SK-N-SH (cell line): ENCODE measurements around the gene STON1.

ENCODE experiments used
- CHD2 ChIP-seq: fragments of 150-350 bp; IDR thresholded peaks from 2 replicates; pipeline ENCODE4 v1.6.1; 2018; ENCODE audit warnings: low read length; ENCODE audit not compliant: partially characterized antibody
- EP300 ChIP-seq, 2 experiments: IDR thresholded peaks; 2 replicates each; pipeline versions ENCODE4 v1.4.0 to v1.6.1; 2012; ENCODE audit warnings: borderline replicate concordance in 1 of 2, low read depth in 1 of 2, low read length in 1 of 2
- FOXJ3 ChIP-seq: sonication (generic); formaldehyde crosslinking; IDR thresholded peaks from 2 replicates; pipeline ENCODE4 v1.5.1; 2020; ENCODE audit warnings: mild to moderate bottlenecking, missing genetic modification reagents
- POLR2AphosphoS5 ChIP-seq: IDR thresholded peaks from 2 replicates; pipeline ENCODE4 v1.6.1; 2012; ENCODE audit warnings: low read depth, low read length
- TF ChIP-seq, protein P1 (sequence below): fragments of 200-600 bp; sonication (generic); IDR thresholded peaks from 2 replicates; pipeline ENCODE4 v1.6.1; 2017; ENCODE audit warnings: antibody characterized with exemption, mild to moderate bottlenecking, moderate library complexity
- TF ChIP-seq, protein P2 (sequence below): IDR thresholded peaks from 2 replicates; pipeline ENCODE4 v1.4.0; 2012; ENCODE audit warnings: low read depth
- TF ChIP-seq, protein P3 (sequence below): IDR thresholded peaks from 2 replicates; pipeline ENCODE4 v1.6.1; 2012; ENCODE audit warnings: mild to moderate bottlenecking, low read depth, low read length, moderate library complexity
- TF ChIP-seq, protein P4 (sequence below): IDR thresholded peaks from 2 replicates; pipeline ENCODE4 v1.4.0; 2012; ENCODE audit warnings: low read depth, borderline replicate concordance

DNA sequence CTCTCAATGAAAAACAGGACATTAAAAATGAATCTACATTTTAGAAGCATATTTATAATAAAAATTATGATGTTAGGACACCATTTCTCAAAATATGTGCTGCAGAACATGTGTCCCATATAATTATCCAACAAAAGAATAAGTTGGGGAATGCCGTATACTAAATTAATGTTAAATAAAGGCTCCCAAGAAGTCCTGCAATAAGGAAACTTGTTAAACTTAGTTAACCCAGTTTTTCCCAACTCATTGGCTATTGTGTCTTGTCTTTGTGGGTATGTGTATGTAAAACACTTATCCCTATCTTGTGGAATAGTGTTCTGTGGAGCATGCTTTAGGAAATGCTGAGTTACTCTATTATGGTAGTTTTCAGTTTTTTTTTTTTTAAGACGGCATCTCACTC lies 62.1 kb downstream of the STON1 start:
- TF ChIP-seq EP300 (IDR thresholded peaks at IDR 0.05; ENCODE audit: borderline replicate concordance in 1 of 2, low read depth in 1 of 2, low read length in 1 of 2) (no peak), POLR2AphosphoS5 (no peak), FOXJ3 (CRISPR knock-in tag) (no peak), CHD2 (no peak)
- TF ChIP-seq, protein P1, sequence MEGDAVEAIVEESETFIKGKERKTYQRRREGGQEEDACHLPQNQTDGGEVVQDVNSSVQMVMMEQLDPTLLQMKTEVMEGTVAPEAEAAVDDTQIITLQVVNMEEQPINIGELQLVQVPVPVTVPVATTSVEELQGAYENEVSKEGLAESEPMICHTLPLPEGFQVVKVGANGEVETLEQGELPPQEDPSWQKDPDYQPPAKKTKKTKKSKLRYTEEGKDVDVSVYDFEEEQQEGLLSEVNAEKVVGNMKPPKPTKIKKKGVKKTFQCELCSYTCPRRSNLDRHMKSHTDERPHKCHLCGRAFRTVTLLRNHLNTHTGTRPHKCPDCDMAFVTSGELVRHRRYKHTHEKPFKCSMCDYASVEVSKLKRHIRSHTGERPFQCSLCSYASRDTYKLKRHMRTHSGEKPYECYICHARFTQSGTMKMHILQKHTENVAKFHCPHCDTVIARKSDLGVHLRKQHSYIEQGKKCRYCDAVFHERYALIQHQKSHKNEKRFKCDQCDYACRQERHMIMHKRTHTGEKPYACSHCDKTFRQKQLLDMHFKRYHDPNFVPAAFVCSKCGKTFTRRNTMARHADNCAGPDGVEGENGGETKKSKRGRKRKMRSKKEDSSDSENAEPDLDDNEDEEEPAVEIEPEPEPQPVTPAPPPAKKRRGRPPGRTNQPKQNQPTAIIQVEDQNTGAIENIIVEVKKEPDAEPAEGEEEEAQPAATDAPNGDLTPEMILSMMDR, result no peak
- TF ChIP-seq, protein P2, sequence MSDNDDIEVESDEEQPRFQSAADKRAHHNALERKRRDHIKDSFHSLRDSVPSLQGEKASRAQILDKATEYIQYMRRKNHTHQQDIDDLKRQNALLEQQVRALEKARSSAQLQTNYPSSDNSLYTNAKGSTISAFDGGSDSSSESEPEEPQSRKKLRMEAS, result no peak
- TF ChIP-seq, protein P3, sequence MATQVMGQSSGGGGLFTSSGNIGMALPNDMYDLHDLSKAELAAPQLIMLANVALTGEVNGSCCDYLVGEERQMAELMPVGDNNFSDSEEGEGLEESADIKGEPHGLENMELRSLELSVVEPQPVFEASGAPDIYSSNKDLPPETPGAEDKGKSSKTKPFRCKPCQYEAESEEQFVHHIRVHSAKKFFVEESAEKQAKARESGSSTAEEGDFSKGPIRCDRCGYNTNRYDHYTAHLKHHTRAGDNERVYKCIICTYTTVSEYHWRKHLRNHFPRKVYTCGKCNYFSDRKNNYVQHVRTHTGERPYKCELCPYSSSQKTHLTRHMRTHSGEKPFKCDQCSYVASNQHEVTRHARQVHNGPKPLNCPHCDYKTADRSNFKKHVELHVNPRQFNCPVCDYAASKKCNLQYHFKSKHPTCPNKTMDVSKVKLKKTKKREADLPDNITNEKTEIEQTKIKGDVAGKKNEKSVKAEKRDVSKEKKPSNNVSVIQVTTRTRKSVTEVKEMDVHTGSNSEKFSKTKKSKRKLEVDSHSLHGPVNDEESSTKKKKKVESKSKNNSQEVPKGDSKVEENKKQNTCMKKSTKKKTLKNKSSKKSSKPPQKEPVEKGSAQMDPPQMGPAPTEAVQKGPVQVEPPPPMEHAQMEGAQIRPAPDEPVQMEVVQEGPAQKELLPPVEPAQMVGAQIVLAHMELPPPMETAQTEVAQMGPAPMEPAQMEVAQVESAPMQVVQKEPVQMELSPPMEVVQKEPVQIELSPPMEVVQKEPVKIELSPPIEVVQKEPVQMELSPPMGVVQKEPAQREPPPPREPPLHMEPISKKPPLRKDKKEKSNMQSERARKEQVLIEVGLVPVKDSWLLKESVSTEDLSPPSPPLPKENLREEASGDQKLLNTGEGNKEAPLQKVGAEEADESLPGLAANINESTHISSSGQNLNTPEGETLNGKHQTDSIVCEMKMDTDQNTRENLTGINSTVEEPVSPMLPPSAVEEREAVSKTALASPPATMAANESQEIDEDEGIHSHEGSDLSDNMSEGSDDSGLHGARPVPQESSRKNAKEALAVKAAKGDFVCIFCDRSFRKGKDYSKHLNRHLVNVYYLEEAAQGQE, result no peak
- TF ChIP-seq, protein P4, sequence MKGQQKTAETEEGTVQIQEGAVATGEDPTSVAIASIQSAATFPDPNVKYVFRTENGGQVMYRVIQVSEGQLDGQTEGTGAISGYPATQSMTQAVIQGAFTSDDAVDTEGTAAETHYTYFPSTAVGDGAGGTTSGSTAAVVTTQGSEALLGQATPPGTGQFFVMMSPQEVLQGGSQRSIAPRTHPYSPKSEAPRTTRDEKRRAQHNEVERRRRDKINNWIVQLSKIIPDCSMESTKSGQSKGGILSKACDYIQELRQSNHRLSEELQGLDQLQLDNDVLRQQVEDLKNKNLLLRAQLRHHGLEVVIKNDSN, result no peak
